Measurements from ENCODE around the gene PDGFRB. TPM values are rescaled to one million over a fixed set of nuclear protein-coding genes. Genes with fewer than 3 reads are reported as not detected.

PDGFRB gene
- total RNA-seq, 4 donors from 2014 or later, result 87.5 to 161 (median 113) TPM

DNA sequence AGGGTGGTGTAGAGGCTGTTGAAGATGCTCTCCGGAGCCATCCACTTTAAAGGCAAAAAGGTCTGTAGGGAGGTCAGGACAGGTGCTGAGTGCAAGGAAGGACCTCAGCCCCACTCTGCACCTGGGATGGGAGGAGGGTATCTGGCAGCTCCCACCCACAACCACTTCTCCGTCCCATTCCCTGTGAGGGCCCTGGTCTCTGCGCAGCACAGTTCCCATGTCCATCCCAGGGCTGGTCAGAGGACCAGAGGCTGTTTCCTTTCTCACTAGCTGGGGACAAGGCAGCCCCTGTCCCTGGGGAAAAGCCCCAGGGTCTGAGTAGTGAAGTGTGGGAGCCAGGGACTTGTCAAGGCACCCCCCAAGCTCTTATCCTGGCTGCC lies 35.6 kb downstream of the PDGFRB start:
- Histone ChIP-seq H3K9me3 (no peaks in the 10 kb centered on the region), H3K36me3 (peaks cover 0 to 98% of the 10 kb centered on the region in 2 donors), H3K27ac (no peak overlapping the region), H3K4me3 (no peak overlapping the region), H3K4me1 (no peaks in the 10 kb centered on the region), H3K27me3 (no peaks in the 10 kb centered on the region)
- TF ChIP-seq EP300 (IDR thresholded peaks at IDR 0.05) (no peak), POLR2A (IDR thresholded peaks at IDR 0.05) (no peak)
- TF ChIP-seq, protein P1, sequence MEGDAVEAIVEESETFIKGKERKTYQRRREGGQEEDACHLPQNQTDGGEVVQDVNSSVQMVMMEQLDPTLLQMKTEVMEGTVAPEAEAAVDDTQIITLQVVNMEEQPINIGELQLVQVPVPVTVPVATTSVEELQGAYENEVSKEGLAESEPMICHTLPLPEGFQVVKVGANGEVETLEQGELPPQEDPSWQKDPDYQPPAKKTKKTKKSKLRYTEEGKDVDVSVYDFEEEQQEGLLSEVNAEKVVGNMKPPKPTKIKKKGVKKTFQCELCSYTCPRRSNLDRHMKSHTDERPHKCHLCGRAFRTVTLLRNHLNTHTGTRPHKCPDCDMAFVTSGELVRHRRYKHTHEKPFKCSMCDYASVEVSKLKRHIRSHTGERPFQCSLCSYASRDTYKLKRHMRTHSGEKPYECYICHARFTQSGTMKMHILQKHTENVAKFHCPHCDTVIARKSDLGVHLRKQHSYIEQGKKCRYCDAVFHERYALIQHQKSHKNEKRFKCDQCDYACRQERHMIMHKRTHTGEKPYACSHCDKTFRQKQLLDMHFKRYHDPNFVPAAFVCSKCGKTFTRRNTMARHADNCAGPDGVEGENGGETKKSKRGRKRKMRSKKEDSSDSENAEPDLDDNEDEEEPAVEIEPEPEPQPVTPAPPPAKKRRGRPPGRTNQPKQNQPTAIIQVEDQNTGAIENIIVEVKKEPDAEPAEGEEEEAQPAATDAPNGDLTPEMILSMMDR (IDR thresholded peaks at IDR 0.05), result no peak
- 80% methylated on average over 1 of the region's 3 CpGs; no CpG with 5 or more reads in 1 of the 2 donors for WGBS, 2 donors (ENCODE audit: low coverage in 1 of 2)
- ATAC-seq, result no peak

DNA sequence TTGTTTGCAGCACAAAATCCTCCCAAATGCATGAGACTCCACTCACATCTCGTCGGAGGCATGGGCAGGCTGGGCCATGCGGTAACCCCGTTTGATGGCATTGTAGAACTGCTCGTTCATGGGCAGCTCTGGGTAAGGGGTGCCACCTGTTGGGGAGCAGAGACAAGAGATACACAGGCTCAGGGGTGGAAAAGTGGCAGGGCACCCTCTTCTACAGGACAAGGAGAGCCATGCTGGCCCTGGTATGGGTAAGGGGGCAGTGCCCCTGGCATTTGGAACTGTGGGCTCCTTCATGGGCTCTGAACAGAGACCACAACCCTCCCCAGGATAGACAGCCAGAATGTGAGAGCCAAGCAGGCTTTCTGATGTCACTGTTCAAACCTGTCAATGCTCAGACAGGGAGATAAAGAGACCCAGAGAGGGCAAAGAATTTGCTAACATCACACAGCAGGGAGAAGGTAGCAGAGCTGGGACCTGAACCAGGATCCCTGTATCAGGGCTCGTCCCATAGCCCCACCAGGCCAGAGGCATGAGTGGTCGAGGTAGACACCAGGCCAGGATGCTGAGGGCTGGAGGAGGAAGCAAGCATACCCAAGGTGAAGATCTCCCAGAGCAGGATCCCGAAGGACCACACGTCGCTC lies 36.1 kb downstream of the PDGFRB start:
- no peaks in the 10 kb centered on the region for H3K4me1 ChIP-seq
- no peak overlapping the region for H3K4me3 ChIP-seq
- H3K27me3 ChIP-seq, result no peaks in the 10 kb centered on the region
- no peak overlapping the region for H3K27ac ChIP-seq
- no peak for TF ChIP-seq POLR2AphosphoS5 (IDR thresholded peaks at IDR 0.05)
- TF ChIP-seq EP300 (IDR thresholded peaks at IDR 0.05), result no peak
- TF ChIP-seq, protein P1 (IDR thresholded peaks at IDR 0.05), result no peak
- whole genome bisulfite sequencing, 2 donors (ENCODE audit: low coverage in 1 of 2), result 74 to 76% methylated on average over 4 of the region's 10 CpGs
- peaks cover 0 to 98% of the 10 kb centered on the region in 2 donors for H3K36me3 ChIP-seq
- no peak for ATAC-seq
- H3K9me3 ChIP-seq, result no peaks in the 10 kb centered on the region

DNA sequence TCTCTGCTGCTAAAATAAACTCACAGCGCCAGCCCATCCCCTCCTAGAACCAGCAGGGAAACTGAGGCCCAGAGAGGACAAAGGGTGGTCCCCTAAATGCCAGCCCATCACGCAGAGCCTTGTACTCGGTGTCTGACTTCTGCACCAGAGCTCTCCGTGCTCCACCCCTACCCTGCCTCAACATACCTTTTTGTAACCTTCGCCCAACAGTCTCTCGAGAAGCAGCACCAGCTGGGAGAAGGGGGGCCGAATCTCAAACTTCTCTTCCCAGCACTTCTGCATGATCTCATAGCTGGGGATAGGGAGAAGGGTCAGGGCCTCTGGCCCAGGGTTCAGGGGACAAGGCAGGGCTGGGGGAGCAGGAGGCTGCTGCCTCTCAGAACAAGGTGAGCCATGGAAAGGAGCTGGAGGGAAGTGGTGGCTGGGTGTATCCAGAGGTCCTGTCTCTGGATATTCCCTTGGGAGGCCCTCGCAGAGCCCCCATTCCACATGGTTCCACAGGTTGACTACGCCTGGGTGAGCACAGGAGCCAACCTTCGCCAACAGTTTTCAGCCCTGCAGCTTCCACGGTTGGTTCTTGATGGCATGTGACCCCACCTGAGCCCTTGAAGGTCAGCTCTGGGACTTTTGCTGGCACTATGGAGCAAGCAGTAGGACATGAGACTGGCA lies 37.0 kb downstream of the PDGFRB start:
- no peak overlapping the region for H3K27ac ChIP-seq
- H3K9me3 ChIP-seq, result no peaks in the 10 kb centered on the region
- TF ChIP-seq EP300 (IDR thresholded peaks at IDR 0.05), result no peak
- H3K36me3 ChIP-seq, result peaks cover 0 to 94% of the 10 kb centered on the region in 2 donors
- H3K27me3 ChIP-seq, result no peaks in the 10 kb centered on the region
- no peaks in the 10 kb centered on the region for H3K4me1 ChIP-seq
- 84 to 90% methylated on average over 3 to 4 of the region's 11 CpGs for WGBS, 2 donors (ENCODE audit: low coverage in 1 of 2)
- no peak overlapping the region for H3K4me3 ChIP-seq
- ATAC-seq, result no peak

DNA sequence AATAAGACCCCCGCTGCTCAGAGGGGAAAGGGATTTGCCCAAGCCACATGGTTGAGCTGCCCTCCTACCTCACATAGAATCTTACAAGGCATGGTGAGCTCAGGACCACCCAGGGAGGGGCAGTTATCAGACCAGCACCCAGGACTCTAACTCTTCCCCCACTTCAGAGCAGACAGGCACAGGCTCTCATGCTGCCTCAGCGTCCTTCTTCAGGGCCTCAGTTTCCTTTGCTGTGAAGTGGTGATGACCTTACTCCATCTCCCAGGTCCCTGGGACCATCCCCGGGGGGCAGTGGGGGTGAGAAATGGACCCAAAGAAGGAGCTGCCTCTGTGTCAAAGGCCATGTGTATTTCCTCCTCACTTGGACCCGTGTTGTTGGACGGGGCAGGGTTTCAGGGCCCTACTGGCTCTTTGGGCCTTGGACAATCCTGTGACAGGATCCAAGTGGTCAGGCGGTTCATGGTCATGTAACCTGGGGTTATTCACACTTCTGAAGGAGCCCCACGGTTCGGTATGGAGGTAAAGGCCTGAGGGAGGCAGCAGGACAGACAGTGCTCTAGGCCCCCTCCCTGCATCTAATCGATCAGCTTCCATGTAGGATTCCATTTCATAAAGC lies 37.6 kb downstream of the PDGFRB start:
- TF ChIP-seq POLR2A (IDR thresholded peaks at IDR 0.05) (no peak), POLR2AphosphoS5 (IDR thresholded peaks at IDR 0.05) (no peak), EP300 (IDR thresholded peaks at IDR 0.05) (no peak)
- TF ChIP-seq, protein P1 (IDR thresholded peaks at IDR 0.05), result no peak
- WGBS, 2 donors (ENCODE audit: low coverage in 1 of 2), result 71 to 78% methylated on average over 3 to 4 of the region's 9 CpGs
- Histone ChIP-seq H3K27ac (no peak overlapping the region), H3K4me3 (no peak overlapping the region), H3K9me3 (no peaks in the 10 kb centered on the region), H3K27me3 (peaks cover 2% of the 10 kb centered on the region), H3K4me1 (peaks cover 0 to 5% (median 0%) of the 10 kb centered on the region in 3 donors), H3K36me3 (peaks cover 0 to 88% of the 10 kb centered on the region in 2 donors)
- ATAC-seq, result no peak

DNA sequence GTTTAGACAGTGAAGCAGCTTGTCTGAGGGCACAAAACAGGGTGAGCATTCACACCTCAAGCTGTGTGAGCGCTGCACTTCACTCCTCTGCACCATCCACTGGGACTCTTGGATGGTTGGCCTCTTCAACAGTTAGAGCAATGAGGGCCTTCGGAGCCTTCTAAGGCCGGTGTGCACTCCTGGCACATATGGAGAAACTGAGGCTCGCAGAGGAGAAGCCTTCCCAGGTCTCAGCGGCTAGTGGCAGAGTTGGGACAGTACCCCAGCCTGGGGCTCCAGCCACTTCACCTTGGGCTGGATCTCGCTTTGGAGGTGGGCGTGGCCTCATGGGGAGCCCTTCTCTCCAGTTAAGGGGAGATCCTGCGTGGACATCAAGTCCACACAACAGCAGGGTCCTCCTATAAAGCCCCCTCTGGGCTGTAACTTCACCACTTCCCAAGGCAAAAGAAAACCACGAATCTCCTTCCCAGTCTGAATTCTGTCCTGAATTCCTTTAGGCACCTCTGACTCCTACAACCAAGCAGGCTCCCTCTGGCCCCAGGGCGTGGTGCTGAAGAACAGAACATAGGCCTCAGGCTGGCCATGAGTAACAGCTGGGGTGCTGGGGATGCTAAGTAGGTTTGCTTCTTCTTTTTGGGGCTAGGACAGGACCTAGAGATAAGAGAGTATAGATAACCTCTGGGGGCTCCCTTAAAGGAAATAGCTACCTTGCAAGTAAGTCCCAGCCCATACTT lies 38.8 kb downstream of the PDGFRB start:
- Histone ChIP-seq H3K27me3 (peaks cover 3% of the 10 kb centered on the region), H3K27ac (no peak overlapping the region), H3K4me3 (no peak overlapping the region), H3K4me1 (peaks cover 0 to 10% (median 3%) of the 10 kb centered on the region in 3 donors), H3K9me3 (no peaks in the 10 kb centered on the region), H3K36me3 (peaks cover 0 to 76% of the 10 kb centered on the region in 2 donors)
- WGBS, 2 donors (ENCODE audit: low coverage in 1 of 2), result 85 to 91% methylated on average over 3 to 5 of the region's 10 CpGs
- no peak for ATAC-seq
- no peak for TF ChIP-seq POLR2AphosphoS5 (IDR thresholded peaks at IDR 0.05)
- TF ChIP-seq POLR2A (IDR thresholded peaks at IDR 0.05), result no peak
- TF ChIP-seq, protein P1 (IDR thresholded peaks at IDR 0.05), result no peak
- TF ChIP-seq EP300 (IDR thresholded peaks at IDR 0.05), result no peak
